ENCODE measurements around the gene SH3GLB1. TPM values are rescaled to one million over a fixed set of nuclear protein-coding genes. Genes with fewer than 3 reads are reported as not detected.

SH3GLB1 gene
- total and polyA plus RNA-seq, 9 of the 15 experiments (the other 6 are each of a cell fraction or from before 2014, with no cell fraction given), result 8.6 to 34.2 (median 24.2) TPM

GRCh38 chr1:86703696-86704457, 499 bp upstream of the SH3GLB1 start (continued):
- no peak for TF ChIP-seq ZMIZ1 (IDR thresholded peaks at IDR 0.05; ENCODE audit: low read depth in 2 of 2, low read length in 2 of 2)
- TF ChIP-seq DEAF1 (CRISPR knock-in tag; IDR thresholded peaks at IDR 0.05), result no peak
- TF ChIP-seq SIN3A (IDR thresholded peaks at IDR 0.05; ENCODE audit: borderline replicate concordance in 2 of 2, control insufficient read depth in 1 of 2, low read depth in 2 of 2, low read length in 2 of 2), result no peak
- TF ChIP-seq RNF2 (IDR thresholded peaks at IDR 0.05), result no peak
- TF ChIP-seq TRIM25 (IDR thresholded peaks at IDR 0.05; ENCODE audit: borderline replicate concordance), result no peak
- TF ChIP-seq ZBTB33 (CRISPR knock-in tag; IDR thresholded peaks at IDR 0.05), result 0 out of 2 replicates have a peak, but pooled peaks have one; percentile 60
- no peak for TF ChIP-seq RNF219 (CRISPR knock-in tag; IDR thresholded peaks at IDR 0.05)
- TF ChIP-seq ARNT (IDR thresholded peaks at IDR 0.05), result no peak
- peak; percentile 71; the same call in 1 of the 2 replicates for TF ChIP-seq POLR2H (tag; IDR thresholded peaks at IDR 0.05; ENCODE audit: low read depth)
- TF ChIP-seq NRF1 (conservative IDR thresholded peaks at IDR 0.05 in 1 of 2, IDR thresholded peaks at IDR 0.05 in 1 of 2), result no peak
- no peak for TF ChIP-seq ZNF668 (CRISPR knock-in tag; IDR thresholded peaks at IDR 0.05)
- TF ChIP-seq CEBPG (CRISPR knock-in tag; IDR thresholded peaks at IDR 0.05), result no peak
- no peak for TF ChIP-seq CEBPG (tag; conservative IDR thresholded peaks at IDR 0.05 in 1 of 2, IDR thresholded peaks at IDR 0.05 in 1 of 2)
- no peak; the same call in 1 of the 2 replicates for TF ChIP-seq PHF8 (IDR thresholded peaks at IDR 0.05; ENCODE audit: borderline replicate concordance, low read length)

Measured in K562 (cell line).